ENCODE measurements around the gene ACSL6. TPM values are rescaled to one million over a fixed set of nuclear protein-coding genes. Genes with fewer than 3 reads are reported as not detected.

The ACSL6 gene
- total and polyA plus RNA-seq, 2 experiments from 2014 or later = 0.18 to 0.48 TPM

DNA sequence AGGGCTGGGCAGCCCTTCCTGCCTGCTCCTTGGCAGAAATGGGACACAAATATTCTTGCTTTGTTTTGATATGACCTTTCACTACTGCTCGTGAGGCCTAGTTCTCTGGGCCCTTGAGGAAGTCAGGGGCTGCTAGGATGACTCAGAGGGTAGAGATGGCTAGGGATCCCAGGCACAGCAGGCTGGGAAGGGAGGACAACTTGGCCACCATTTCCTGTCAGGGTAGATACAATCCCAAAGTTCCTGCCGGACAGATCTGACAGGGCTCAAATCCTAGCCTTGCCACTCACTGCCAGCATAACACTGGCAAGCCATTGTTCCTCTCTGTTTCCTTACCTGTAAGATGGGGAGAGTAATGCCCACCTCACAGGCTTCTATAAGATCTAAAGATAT is 34.2 kb downstream of the ACSL6 start:
- H3K36me3 ChIP-seq = no peaks in the 10 kb centered on the region
- no peaks in the 10 kb centered on the region for H3K27me3 ChIP-seq
- no peak for DNase-seq (ENCODE audit: low read depth in 1 of 2, low spot score in 1 of 2)
- no peak overlapping the region for H3K27ac ChIP-seq
- no peaks in the 10 kb centered on the region for H3K9me3 ChIP-seq (ENCODE audit: low read depth)
- no peaks in the 10 kb centered on the region for H3K4me1 ChIP-seq (ENCODE audit: low read depth)
- H3K4me3 ChIP-seq = no peak overlapping the region
- TF ChIP-seq, protein P1, sequence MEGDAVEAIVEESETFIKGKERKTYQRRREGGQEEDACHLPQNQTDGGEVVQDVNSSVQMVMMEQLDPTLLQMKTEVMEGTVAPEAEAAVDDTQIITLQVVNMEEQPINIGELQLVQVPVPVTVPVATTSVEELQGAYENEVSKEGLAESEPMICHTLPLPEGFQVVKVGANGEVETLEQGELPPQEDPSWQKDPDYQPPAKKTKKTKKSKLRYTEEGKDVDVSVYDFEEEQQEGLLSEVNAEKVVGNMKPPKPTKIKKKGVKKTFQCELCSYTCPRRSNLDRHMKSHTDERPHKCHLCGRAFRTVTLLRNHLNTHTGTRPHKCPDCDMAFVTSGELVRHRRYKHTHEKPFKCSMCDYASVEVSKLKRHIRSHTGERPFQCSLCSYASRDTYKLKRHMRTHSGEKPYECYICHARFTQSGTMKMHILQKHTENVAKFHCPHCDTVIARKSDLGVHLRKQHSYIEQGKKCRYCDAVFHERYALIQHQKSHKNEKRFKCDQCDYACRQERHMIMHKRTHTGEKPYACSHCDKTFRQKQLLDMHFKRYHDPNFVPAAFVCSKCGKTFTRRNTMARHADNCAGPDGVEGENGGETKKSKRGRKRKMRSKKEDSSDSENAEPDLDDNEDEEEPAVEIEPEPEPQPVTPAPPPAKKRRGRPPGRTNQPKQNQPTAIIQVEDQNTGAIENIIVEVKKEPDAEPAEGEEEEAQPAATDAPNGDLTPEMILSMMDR (IDR thresholded peaks at IDR 0.05; ENCODE audit: low read depth, low read length) = no peak

DNA sequence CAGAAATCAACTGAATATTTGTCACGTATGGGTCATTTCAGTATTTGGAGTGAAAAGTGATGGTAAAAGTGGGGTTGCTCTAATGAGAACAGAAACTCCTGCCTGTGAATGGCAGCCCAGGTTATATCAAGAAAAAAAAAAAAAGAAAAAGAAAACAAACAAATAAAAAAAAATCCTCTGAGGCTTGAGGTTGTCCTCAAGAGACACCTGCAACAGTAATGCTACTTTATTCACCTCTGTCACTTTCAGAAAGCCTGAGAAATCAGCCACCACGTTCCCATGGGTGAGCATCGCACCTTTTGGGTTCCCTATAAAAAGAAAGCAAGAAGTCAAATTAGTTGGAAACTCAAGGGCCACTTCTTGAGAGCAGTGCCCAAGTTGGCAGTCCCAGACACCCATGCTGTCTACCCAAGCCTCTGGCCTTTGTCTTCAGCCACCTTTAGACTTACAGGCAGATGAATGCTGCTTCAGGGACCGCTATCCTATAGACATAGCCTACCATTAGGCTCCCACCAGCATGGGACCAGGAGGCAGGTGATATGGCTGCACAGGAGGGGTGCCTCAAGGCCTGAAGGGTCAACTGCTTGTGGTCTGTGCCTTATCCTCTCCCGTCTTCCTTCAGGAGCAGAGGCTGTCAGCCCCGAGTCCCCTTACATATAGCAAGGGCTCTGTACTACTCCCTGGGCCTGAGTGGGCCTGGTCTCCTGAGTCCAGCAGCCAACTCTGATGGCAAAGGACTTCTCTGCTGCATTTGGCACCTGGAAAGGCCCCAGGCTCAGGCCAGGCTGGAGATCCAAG is 34.8 kb downstream of the ACSL6 start:
- no peak for DNase-seq (ENCODE audit: low read depth in 1 of 2, low spot score in 1 of 2)
- no peaks in the 10 kb centered on the region for H3K4me1 ChIP-seq (ENCODE audit: low read depth)
- no peaks in the 10 kb centered on the region for H3K9me3 ChIP-seq (ENCODE audit: low read depth)
- H3K4me3 ChIP-seq = no peak overlapping the region
- H3K36me3 ChIP-seq = no peaks in the 10 kb centered on the region
- TF ChIP-seq, protein P1 (IDR thresholded peaks at IDR 0.05; ENCODE audit: low read depth, low read length) = no peak
- H3K27me3 ChIP-seq = no peaks in the 10 kb centered on the region
- H3K27ac ChIP-seq = no peak overlapping the region

DNA sequence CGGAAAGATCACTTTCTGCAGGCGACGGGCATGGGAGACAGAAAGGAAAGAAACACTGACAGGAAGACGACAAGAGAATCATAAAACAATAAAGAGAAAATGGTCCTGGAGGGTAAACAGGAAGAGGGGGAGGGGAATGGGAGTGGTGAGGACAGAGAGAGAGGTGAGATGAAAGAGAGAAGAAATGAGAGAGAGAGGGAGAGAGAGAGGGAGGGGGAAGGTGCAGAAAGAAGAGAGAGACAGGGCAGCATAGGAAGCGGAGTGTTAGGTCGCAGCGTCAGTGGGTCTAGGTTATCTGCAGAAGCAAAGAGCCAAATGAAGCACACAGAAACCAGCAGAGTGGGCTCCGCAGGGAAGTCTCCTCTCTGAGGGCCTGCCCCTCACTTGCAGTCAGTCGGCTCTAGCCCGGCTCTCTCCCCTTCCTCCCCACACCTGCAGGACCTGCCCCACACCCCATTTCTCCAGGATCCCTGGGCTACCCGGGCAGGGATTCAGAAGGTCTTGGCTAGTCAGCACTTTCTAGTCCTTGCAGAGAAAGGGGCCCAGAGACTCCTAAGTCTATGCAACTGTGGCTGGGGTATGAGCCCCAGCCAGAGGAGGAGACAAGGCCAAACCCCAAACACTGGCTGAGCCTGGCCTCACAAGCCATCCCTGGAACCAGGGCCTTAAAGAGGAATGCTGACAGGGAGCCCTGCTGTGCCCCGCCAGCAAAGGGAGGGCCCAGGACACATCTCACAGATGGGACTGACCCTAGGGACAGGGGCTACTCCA is 36.3 kb downstream of the ACSL6 start:
- Histone ChIP-seq H3K4me3 (no peak overlapping the region), H3K4me1 (ENCODE audit: low read depth) (no peaks in the 10 kb centered on the region), H3K27ac (no peak overlapping the region), H3K36me3 (no peaks in the 10 kb centered on the region), H3K27me3 (no peaks in the 10 kb centered on the region), H3K9me3 (ENCODE audit: low read depth) (no peaks in the 10 kb centered on the region)
- no peak for DNase-seq (ENCODE audit: low read depth in 1 of 2, low spot score in 1 of 2)
- TF ChIP-seq, protein P1 (IDR thresholded peaks at IDR 0.05; ENCODE audit: low read depth, low read length) = no peak

DNA sequence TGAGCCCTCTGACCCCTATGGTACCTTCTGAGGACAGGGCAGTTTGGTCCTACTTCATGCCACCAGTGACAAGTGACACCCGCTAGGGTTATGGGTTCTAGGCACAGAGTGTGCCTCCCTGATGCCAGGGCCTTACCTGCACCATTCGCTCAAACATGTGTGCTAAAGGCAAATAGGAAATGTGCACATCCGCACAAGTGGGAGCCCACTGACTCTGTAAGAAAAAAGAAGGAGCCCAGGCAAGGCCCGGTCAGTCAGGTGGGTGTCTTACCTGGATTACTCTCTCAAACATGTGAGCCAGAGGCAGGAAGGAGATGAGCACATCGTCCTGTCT is 36.9 kb downstream of the ACSL6 start:
- H3K4me1 ChIP-seq (ENCODE audit: low read depth) = no peaks in the 10 kb centered on the region
- no peaks in the 10 kb centered on the region for H3K9me3 ChIP-seq (ENCODE audit: low read depth)
- DNase-seq (ENCODE audit: low read depth in 1 of 2, low spot score in 1 of 2) = no peak
- no peak overlapping the region for H3K4me3 ChIP-seq
- TF ChIP-seq, protein P1 (IDR thresholded peaks at IDR 0.05; ENCODE audit: low read depth, low read length) = no peak
- no peaks in the 10 kb centered on the region for H3K36me3 ChIP-seq
- H3K27me3 ChIP-seq = no peaks in the 10 kb centered on the region
- H3K27ac ChIP-seq = no peak overlapping the region

DNA sequence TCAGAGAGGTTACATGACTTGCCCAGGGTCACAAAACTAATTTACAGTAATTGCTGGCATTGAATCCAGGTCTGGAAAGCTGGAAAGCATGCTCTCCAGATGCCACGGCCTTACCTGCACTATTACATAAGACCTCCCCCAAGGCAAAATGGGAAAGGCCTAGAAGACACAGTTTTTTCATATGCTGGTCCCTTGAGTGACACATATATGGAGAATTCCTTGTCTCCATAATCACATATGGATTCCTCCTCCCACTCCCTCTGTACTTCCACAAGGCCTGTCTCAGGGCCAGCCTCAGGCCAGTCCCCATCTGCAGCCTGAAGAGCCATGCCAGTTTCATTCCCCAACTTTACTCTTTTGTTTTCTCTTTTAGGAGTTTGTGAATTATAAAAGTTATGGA is 37.4 kb downstream of the ACSL6 start:
- DNase-seq (ENCODE audit: low read depth in 1 of 2, low spot score in 1 of 2) = no peak
- no peaks in the 10 kb centered on the region for H3K27me3 ChIP-seq
- no peak overlapping the region for H3K27ac ChIP-seq
- H3K4me3 ChIP-seq = no peak overlapping the region
- no peaks in the 10 kb centered on the region for H3K4me1 ChIP-seq (ENCODE audit: low read depth)
- no peaks in the 10 kb centered on the region for H3K36me3 ChIP-seq
- no peaks in the 10 kb centered on the region for H3K9me3 ChIP-seq (ENCODE audit: low read depth)
- TF ChIP-seq, protein P1 (IDR thresholded peaks at IDR 0.05; ENCODE audit: low read depth, low read length) = no peak

Measured in cardiac muscle cell (in vitro differentiated cells and primary cell).